A549 (cell line): Measurements from ENCODE around the gene BMP10. TPM values are rescaled to one million over a fixed set of nuclear protein-coding genes. Genes with fewer than 3 reads are reported as not detected.

Experiments
- ATAC-seq, 2 experiments: fragments of 200-7000 bp in 1 of 2; fragments of >200 bp in 1 of 2; cut with Nextera tagmentation in 1 of 2; cut with Tn5 transposase in 1 of 2; 3 replicates each; pipeline versions ENCODE4 v1.8.0 to v1.9.1; 2018 to 2020; ENCODE audit warnings: mild to moderate bottlenecking in 1 of 2, moderate library complexity in 1 of 2
- CTCF ChIA-PET: fragments of 300-600 bp; sonication (Branson Sonifier 250); formaldehyde crosslinking; extraction: SDS; loops from one replicate; lab custom pipeline; 2021; ENCODE audit warnings: antibody characterized with exemption, inconsistent platforms; lab: Yijun Ruan, JAX
- POLR2A ChIA-PET: fragments of 350-600 bp; formaldehyde crosslinking; extraction: SDS; loops from one replicate; lab custom pipeline; 2021; ENCODE audit warnings: antibody characterized with exemption, inconsistent platforms; lab: Yijun Ruan, JAX
- DNase-seq, 2 experiments: peaks; one replicate each; pipeline versions ENCODE4 v3.0.0 to v3.0.0-alpha.2; 2011 to 2016; ENCODE audit warnings: low read depth in 1 of 2, low spot score in 1 of 2
- FAIRE-seq: peaks from 2 replicates; lab custom pipeline; 2011; peaks lifted over from hg19 to GRCh38; lab: Jason Lieb, UNC
- H3K27ac ChIP-seq, 2 experiments: fragments of >200 bp; sonication (Bioruptor Twin); formaldehyde crosslinking; 3 replicates each; pipeline ENCODE4 v1.5.1; 2016 to 2017
- H3K4me1 ChIP-seq: fragments of >200 bp; sonication (Bioruptor Twin); formaldehyde crosslinking; 3 replicates; pipeline ENCODE4 v1.6.1; 2016
- H3K4me2 ChIP-seq: fragments of >200 bp; sonication (Bioruptor Twin); formaldehyde crosslinking; 3 replicates; pipeline ENCODE4 v1.6.1; 2016
- H3K4me3 ChIP-seq: fragments of >200 bp; sonication (Bioruptor Twin); formaldehyde crosslinking; 3 replicates; pipeline ENCODE4 v1.5.1; 2016
- H3K9me3 ChIP-seq: fragments of >200 bp; sonication (Bioruptor Twin); formaldehyde crosslinking; 3 replicates; pipeline ENCODE4 v1.6.1; 2016
- BCL3 ChIP-seq: fragments of >200 bp; sonication (Bioruptor Twin); formaldehyde crosslinking; IDR thresholded peaks from 3 replicates; pipeline ENCODE4 v1.6.1; 2016
- CBX2 ChIP-seq: fragments of 200-600 bp; sonication (generic); IDR thresholded peaks from 2 replicates; pipeline ENCODE4 v1.6.1; 2016; ENCODE audit warnings: low read depth, mild to moderate bottlenecking, borderline replicate concordance
- CHD2 ChIP-seq: fragments of 150-350 bp; IDR thresholded peaks from 2 replicates; pipeline ENCODE4 v1.6.1; 2014; ENCODE audit warnings: low read length; ENCODE audit not compliant: partially characterized antibody
- EHF ChIP-seq: fragments of 250-450 bp; sonication (Bioruptor Pico); IDR thresholded peaks from 2 replicates; pipeline ENCODE4 v1.5.0; 2020; ENCODE audit warnings: mild to moderate bottlenecking
- EHMT2 ChIP-seq: fragments of 200-600 bp; sonication (generic); IDR thresholded peaks from 2 replicates; pipeline ENCODE4 v1.6.1; 2016; ENCODE audit warnings: antibody characterized with exemption, low read depth, mild to moderate bottlenecking, moderate library complexity
- ELK1 ChIP-seq: fragments of 150-350 bp; IDR thresholded peaks from 2 replicates; pipeline ENCODE4 v1.6.1; 2014; ENCODE audit warnings: low read depth, mild to moderate bottlenecking, low read length
- FOSB ChIP-seq: fragments of 250-450 bp; sonication (Bioruptor Pico); IDR thresholded peaks from 2 replicates; pipeline ENCODE4 v1.5.0; 2020; ENCODE audit warnings: mild to moderate bottlenecking, moderate library complexity
- GATA3 ChIP-seq: IDR thresholded peaks from 2 replicates; pipeline ENCODE4 v1.6.1; 2012; ENCODE audit warnings: borderline replicate concordance
- HOXB13 ChIP-seq: fragments of 250-450 bp; sonication (Bioruptor Pico); IDR thresholded peaks from 2 replicates; pipeline ENCODE4 v1.5.0; 2020; ENCODE audit warnings: low read depth, mild to moderate bottlenecking, moderate library complexity
- HOXB5 ChIP-seq: fragments of 250-450 bp; sonication (Bioruptor Pico); IDR thresholded peaks from 2 replicates; pipeline ENCODE4 v1.5.0; 2020; ENCODE audit warnings: mild to moderate bottlenecking, moderate library complexity
- JUNB ChIP-seq: fragments of >200 bp; sonication (Bioruptor Twin); formaldehyde crosslinking; IDR thresholded peaks from 2 replicates; pipeline ENCODE4 v1.6.1; 2016
- NFE2L2 ChIP-seq: fragments of 150-350 bp; conservative IDR thresholded peaks from 2 replicates; pipeline ENCODE4 v1.6.1; 2014; ENCODE audit warnings: low read length
- NPAS2 ChIP-seq: fragments of 250-450 bp; sonication (Bioruptor Pico); IDR thresholded peaks from 2 replicates; pipeline ENCODE4 v1.8.0; 2022; ENCODE audit warnings: mild to moderate bottlenecking, moderate library complexity, borderline replicate concordance
- NR3C1 ChIP-seq: fragments of >200 bp; sonication (Bioruptor Twin); formaldehyde crosslinking; IDR thresholded peaks from 3 replicates; pipeline ENCODE4 v1.6.1; 2017
- PHF8 ChIP-seq: fragments of 200-600 bp; sonication (generic); IDR thresholded peaks from 2 replicates; pipeline ENCODE4 v1.6.1; 2016; ENCODE audit warnings: low read depth, mild to moderate bottlenecking, antibody characterized with exemption, moderate library complexity, borderline replicate concordance
- POLR2A ChIP-seq: IDR thresholded peaks from 2 replicates; pipeline ENCODE4 v1.6.1; 2012; ENCODE audit warnings: mild to moderate bottlenecking, low read length
- POLR2AphosphoS2 ChIP-seq: conservative IDR thresholded peaks from 2 replicates; pipeline ENCODE4 v1.6.1; 2012; ENCODE audit warnings: low read length, improper control_type of control experiment, inconsistent platforms
- RAD21 ChIP-seq, 2 experiments: fragments of >200 bp in 1 of 2; sonication (Bioruptor Twin) in 1 of 2; formaldehyde crosslinking in 1 of 2; IDR thresholded peaks in 1 of 2; conservative IDR thresholded peaks in 1 of 2; 2 replicates in 1 of 2; 3 replicates in 1 of 2; pipeline ENCODE4 v1.6.1; 2012 to 2018; ENCODE audit warnings: inconsistent platforms in 1 of 2
- RFX5 ChIP-seq: fragments of 450-650 bp; IDR thresholded peaks from 2 replicates; pipeline ENCODE4 v1.7.1; 2014; ENCODE audit warnings: antibody characterized with exemption, mild to moderate bottlenecking, moderate library complexity
- SREBF2 ChIP-seq: fragments of 450-650 bp; IDR thresholded peaks from 2 replicates; pipeline ENCODE4 v1.6.1; 2014; ENCODE audit warnings: mild to moderate bottlenecking, moderate library complexity
- TFCP2L1 ChIP-seq: fragments of 250-450 bp; sonication (Bioruptor Pico); IDR thresholded peaks from 2 replicates; pipeline ENCODE4 v1.5.0; 2021; ENCODE audit warnings: mild to moderate bottlenecking
- TP53 ChIP-seq: fragments of 250-450 bp; sonication (Bioruptor Pico); IDR thresholded peaks from 2 replicates; pipeline ENCODE4 v1.5.0; 2021; ENCODE audit warnings: mild to moderate bottlenecking, moderate library complexity
- ZSCAN20 ChIP-seq: fragments of 250-450 bp; sonication (Bioruptor Pico); IDR thresholded peaks from 2 replicates; pipeline ENCODE4 v1.8.0; 2022; ENCODE audit warnings: mild to moderate bottlenecking, moderate library complexity
- WGBS: methylation state at CpG from one replicate; pipeline ENCODE4 v1.1.6; 2017; ENCODE audit errors: missing lambda C conversion rate; 5-methylcytosine and 5-hydroxymethylcytosine counted together
- polyA plus RNA-seq, 4 experiments: library from polyadenylated mRNA; depleted of rRNA in 3 of 4; stranded (reverse); fragments of >200 nt; fragmentation: RNase III in 1 of 4; extraction: RNeasy Plus Mini Kit Qiagen cat#74134 plus additional on column Dnase treatment in 1 of 4; gene quantifications; 2 replicates in 3 of 4; 3 replicates in 1 of 4; pipeline ENCODE4 v1.2.3, GENCODE V29; 2011 to 2017
- TF ChIP-seq, protein P1 (sequence below): IDR thresholded peaks from 2 replicates; pipeline ENCODE4 v1.6.1; 2012
- TF ChIP-seq, protein P2 (sequence below): fragments of >200 bp; sonication (Bioruptor Twin); formaldehyde crosslinking; IDR thresholded peaks from 2 replicates; pipeline ENCODE4 v1.6.1; 2016

Gene BMP10
- polyA plus RNA-seq, 2 of the 4 experiments (the other 2 are of a cell fraction), result not detected

GRCh38 chr2:68828887-68829708 is 42.1 kb downstream of the BMP10 start (continued):
- TF ChIP-seq, protein P1, sequence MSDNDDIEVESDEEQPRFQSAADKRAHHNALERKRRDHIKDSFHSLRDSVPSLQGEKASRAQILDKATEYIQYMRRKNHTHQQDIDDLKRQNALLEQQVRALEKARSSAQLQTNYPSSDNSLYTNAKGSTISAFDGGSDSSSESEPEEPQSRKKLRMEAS, result peak; percentile 60
- TF ChIP-seq GATA3 (no peak; the same call in 1 of the 2 replicates), PHF8 (no peak)

GRCh38 chr2:68827666-68828065 is 43.5 kb downstream of the BMP10 start:
- ChIA-PET CTCF (no interaction called here), POLR2A (no interaction called here)
- H3K9me3 ChIP-seq, result no peaks in the 10 kb centered on the region
- FAIRE-seq, result no peak
- peaks cover 28% of the 10 kb centered on the region for H3K4me1 ChIP-seq
- peak overlapping the region in 1 of 2 experiments; percentile 34; a peak in 1 of 6 replicates for H3K27ac ChIP-seq
- no peak overlapping the region for H3K4me2 ChIP-seq
- H3K4me3 ChIP-seq, result no peak overlapping the region
- 95% methylated on average over 4 of the region's 4 CpGs for WGBS
- DNase-seq, result no peak
- ATAC-seq, result no peak
- no peak for TF ChIP-seq POLR2A
- TF ChIP-seq JUNB, result no peak
- TF ChIP-seq HOXB5, result no peak
- no peak for TF ChIP-seq RFX5
- TF ChIP-seq CBX2, result no peak
- no peak for TF ChIP-seq EHF
- no peak for TF ChIP-seq FOSB (CRISPR knock-in tag)
- no peak for TF ChIP-seq BCL3
- TF ChIP-seq TFCP2L1 (CRISPR knock-in tag), result no peak
- no peak for TF ChIP-seq HOXB13 (CRISPR knock-in tag)
- no peak for TF ChIP-seq SREBF2
- TF ChIP-seq CHD2, result no peak
- no peak for TF ChIP-seq EHMT2
- no peak for TF ChIP-seq RAD21 (conservative IDR thresholded peaks at IDR 0.05 in 1 of 2, IDR thresholded peaks at IDR 0.05 in 1 of 2)
- no peak for TF ChIP-seq POLR2AphosphoS2
- no peak for TF ChIP-seq NPAS2
- no peak for TF ChIP-seq ELK1

- H3K27ac ChIP-seq, result no peak overlapping the region
- no peaks in the 10 kb centered on the region for H3K9me3 ChIP-seq
- 68% methylated on average over 5 of the region's 5 CpGs for WGBS
- H3K4me2 ChIP-seq, result no peak overlapping the region
- H3K4me1 ChIP-seq, result peaks cover 17% of the 10 kb centered on the region
- no peak for TF ChIP-seq ZSCAN20 (CRISPR knock-in tag)
- TF ChIP-seq, protein P2, sequence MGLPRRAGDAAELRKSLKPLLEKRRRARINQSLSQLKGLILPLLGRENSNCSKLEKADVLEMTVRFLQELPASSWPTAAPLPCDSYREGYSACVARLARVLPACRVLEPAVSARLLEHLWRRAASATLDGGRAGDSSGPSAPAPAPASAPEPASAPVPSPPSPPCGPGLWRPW, result no peak
- TF ChIP-seq ELK1, result no peak
- TF ChIP-seq POLR2A, result no peak
- TF ChIP-seq NFE2L2, result no peak
- TF ChIP-seq TP53, result no peak
- TF ChIP-seq NR3C1, result no peak
- FAIRE-seq (no peak), DNase-seq (no peak), ATAC-seq (no peak)
- CTCF ChIA-PET, result interaction anchor here (2.3 kb wide), 1 partner anchor 11 kb away, joined by 5 read pairs; no protein-coding TSS in a partner anchor
- no peak overlapping the region for H3K4me3 ChIP-seq
- POLR2A ChIA-PET, result no interaction called here
Observed at GRCh38 chr2:68825866-68826265, 45.3 kb downstream of the BMP10 start.
